Mucosa of descending colon (tissue), 3 donors: ENCODE measurements around the gene ZNF813. TPM values are rescaled to one million over a fixed set of nuclear protein-coding genes. Genes with fewer than 3 reads are reported as not detected.

Experiments
- ATAC-seq: fragments of 200-7000 bp; cut with Tn5 transposase; one replicate; pipeline ENCODE4 v1.9.1; 2020; ENCODE audit warnings: mild to moderate bottlenecking, moderate library complexity
- DNase-seq, 3 donors: peaks; one replicate each; pipeline ENCODE4 v3.0.0-alpha.2; 2020
- H3K36me3 ChIP-seq: fragments of 200-600 bp; one replicate; pipeline ENCODE4 v1.8.0; 2021; ENCODE audit warnings: low read depth, mild to moderate bottlenecking
- H3K4me1 ChIP-seq: fragments of 200-600 bp; one replicate; pipeline ENCODE4 v1.8.0; 2021; ENCODE audit warnings: low read depth, mild to moderate bottlenecking
- H3K4me3 ChIP-seq: fragments of 200-600 bp; one replicate; pipeline ENCODE4 v1.8.0; 2021; ENCODE audit warnings: mild to moderate bottlenecking
- H3K9me3 ChIP-seq: fragments of 200-600 bp; one replicate; pipeline ENCODE4 v1.8.0; 2021; ENCODE audit warnings: mild to moderate bottlenecking
- intact Hi-C, 2 donors: fragments of 100-400 bp; cut with DNase I in 1 of 2; cut with micrococcal nuclease in 1 of 2; formaldehyde crosslinking; loops; one replicate each; pipeline versions ENCODE4 v1.11.0 to v1.11.1; 2022; cut with DNase I, micrococcal nuclease
- total RNA-seq, 3 donors: library from RNA; stranded (reverse); fragmentation: NEBNext Ultra II Directional in 2 of 3; extraction: Animal tissue kit (Norgen Biotek cat#: 25700) in 2 of 3; gene quantifications; one replicate each; pipeline versions ENCODE4 v1.2.1 to v1.2.4, GENCODE V29; 2021 to 2023
- TF ChIP-seq, protein P1 (sequence below): fragments of 200-600 bp; IDR thresholded peaks from one replicate; pipeline ENCODE4 v1.8.0; 2022; ENCODE audit warnings: antibody characterized with exemption, mild to moderate bottlenecking
- donor health status: DM: no; HTN: no; CAD: no; lungs with moderate emphysema.
- donor health status: DM: no; HTN: no; CAD: no.
- donor health status: DM: no; HTN: yes; CAD: no.

The ZNF813 gene
- total RNA-seq, 3 donors from 2014 or later: 3.7 to 4.5 (median 4.1) TPM

DNA sequence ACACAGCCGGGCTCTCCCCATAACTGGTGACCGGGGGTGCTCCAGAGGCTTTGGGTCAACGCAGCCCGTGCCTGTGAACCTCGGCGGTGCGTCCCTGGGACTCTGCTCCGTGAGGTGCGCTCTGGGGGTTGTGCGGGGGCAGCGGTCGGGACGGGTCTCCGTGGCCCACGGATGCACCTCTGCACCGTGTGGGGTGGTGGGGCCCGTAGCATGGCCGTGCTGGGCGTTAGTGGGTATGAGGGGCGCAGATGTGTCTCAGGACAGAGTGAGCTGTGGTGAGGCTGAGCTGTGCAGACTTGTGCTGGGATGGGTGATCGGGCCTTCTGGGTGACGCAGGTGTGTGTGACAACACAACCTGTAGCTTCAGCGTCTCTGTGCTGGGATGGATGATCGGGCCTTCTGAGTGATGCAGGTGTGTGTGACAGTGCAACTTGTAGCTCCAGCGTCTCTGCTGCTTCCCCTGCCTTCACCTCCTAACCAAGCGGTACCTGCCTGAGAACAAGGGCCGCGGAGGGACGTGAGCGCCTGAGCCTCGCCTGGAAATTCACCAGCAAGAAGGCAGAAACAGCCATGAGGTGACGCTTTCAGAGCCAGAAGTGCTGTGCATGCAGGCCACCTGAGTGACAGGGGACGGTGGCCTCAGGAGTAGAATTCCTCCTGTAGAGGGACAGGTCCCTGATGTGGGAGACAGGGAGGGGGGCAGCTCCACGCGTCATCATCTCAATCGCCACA is 71.0 kb downstream of the ZNF813 start:
- TF ChIP-seq, protein P1, sequence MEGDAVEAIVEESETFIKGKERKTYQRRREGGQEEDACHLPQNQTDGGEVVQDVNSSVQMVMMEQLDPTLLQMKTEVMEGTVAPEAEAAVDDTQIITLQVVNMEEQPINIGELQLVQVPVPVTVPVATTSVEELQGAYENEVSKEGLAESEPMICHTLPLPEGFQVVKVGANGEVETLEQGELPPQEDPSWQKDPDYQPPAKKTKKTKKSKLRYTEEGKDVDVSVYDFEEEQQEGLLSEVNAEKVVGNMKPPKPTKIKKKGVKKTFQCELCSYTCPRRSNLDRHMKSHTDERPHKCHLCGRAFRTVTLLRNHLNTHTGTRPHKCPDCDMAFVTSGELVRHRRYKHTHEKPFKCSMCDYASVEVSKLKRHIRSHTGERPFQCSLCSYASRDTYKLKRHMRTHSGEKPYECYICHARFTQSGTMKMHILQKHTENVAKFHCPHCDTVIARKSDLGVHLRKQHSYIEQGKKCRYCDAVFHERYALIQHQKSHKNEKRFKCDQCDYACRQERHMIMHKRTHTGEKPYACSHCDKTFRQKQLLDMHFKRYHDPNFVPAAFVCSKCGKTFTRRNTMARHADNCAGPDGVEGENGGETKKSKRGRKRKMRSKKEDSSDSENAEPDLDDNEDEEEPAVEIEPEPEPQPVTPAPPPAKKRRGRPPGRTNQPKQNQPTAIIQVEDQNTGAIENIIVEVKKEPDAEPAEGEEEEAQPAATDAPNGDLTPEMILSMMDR: no peak
- H3K4me1 ChIP-seq: peaks cover 6% of the 10 kb centered on the region
- ATAC-seq (peak; percentile 33), DNase-seq (no peak)
- H3K9me3 ChIP-seq: no peaks in the 10 kb centered on the region
- intact Hi-C loops: no loop called here
- peak overlapping the region; percentile 42 for H3K4me3 ChIP-seq
- no peaks in the 10 kb centered on the region for H3K36me3 ChIP-seq

DNA sequence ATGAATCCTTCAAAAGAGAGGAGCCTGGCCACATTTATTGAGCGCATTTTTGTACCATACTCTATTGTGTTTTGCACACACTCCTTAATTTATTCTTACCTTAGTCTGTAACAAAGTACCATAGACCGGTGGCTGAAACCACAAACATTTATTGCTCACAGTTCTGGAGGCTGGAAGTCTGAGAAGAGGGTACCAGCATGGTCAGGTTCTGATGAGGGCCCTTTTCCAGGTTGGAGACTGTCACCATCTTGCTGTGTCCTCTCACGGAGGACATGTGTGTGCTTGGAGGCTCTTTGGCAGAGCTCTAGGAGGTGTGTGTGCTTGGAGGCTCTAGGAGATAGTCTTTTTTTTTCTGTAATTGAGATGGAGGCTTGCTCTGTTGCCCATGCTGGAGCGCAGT is 72.6 kb downstream of the ZNF813 start:
- H3K4me1 ChIP-seq: peaks cover 6% of the 10 kb centered on the region
- intact Hi-C loops: no loop called here
- no peak overlapping the region for H3K4me3 ChIP-seq
- no peaks in the 10 kb centered on the region for H3K36me3 ChIP-seq
- ATAC-seq (no peak), DNase-seq (no peak)
- no peaks in the 10 kb centered on the region for H3K9me3 ChIP-seq
- TF ChIP-seq, protein P1: no peak

DNA sequence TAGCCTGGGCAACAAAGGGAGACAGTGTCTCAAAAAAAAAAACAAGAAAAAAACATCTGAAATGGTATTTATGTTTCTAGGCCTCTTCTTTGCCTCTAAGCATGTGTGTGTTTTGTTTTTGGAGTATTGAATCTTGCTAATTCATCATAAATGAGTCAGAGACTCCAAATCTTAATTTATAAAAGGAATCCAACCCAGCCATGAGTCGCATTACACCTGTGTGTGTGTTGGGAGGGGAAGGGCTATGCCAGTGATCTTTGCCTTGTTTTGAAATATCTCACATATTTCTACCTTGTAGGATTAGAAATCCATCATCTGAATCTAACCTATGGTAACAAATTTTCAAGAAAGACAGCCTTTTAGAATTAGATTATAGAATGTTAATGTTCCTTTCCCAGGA is 74.4 kb downstream of the ZNF813 start:
- ATAC-seq: no peak
- TF ChIP-seq, protein P1: no peak
- DNase-seq: no peak
- H3K36me3 ChIP-seq: no peaks in the 10 kb centered on the region
- peaks cover 6% of the 10 kb centered on the region for H3K4me1 ChIP-seq
- intact Hi-C loops: no loop called here
- H3K4me3 ChIP-seq: no peak overlapping the region
- no peaks in the 10 kb centered on the region for H3K9me3 ChIP-seq

DNA sequence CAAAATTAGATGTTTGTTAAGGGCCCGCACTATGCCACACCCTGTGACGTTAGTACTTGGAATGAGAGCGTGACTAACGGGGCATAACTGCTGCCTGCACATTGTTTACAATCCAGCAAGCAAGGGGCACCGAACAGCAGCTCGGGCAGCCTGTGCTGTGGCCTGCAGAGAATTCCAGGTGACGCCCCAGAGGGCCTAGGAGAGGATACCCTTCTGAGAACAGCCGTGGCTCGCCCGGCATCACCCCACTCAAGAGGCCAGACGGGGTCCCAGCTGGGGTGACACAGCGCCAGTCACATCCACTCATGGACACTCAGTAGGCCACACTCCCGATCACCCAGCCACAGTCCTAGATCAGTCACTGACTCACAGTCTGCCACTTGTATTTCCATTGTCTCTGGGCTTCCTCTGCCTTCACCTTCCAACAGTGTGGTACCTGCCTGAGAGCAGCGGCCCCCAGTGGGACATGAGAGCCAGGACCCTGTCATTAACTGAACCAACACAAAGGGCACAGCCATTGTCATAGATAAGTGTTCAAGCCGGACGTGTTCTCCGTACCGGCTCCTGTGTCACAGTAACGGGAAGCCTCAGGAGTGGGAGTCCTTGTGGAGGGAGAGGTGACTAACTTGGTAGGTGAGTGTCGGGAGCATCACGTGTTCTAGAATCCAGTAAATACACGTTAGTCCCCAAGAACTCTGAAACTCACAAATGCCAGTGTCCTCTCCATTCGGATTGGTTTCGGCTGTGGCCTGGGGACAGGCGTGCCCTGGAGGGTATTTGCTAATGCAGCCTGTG is 77.9 kb downstream of the ZNF813 start:
- DNase-seq (no peak), ATAC-seq (peak; percentile 44)
- intact Hi-C loops: no loop called here
- H3K4me1 ChIP-seq: no peaks in the 10 kb centered on the region
- no peaks in the 10 kb centered on the region for H3K36me3 ChIP-seq
- TF ChIP-seq, protein P1: no peak
- peaks cover 4% of the 10 kb centered on the region for H3K9me3 ChIP-seq
- H3K4me3 ChIP-seq: no peak overlapping the region

Other genes with a start within 250 kb of the ZNF813 start
- gene ZNF677, start 212.9 kb upstream of the ZNF813 start, total RNA-seq: 10 to 100 TPM in 1 of 3 donors, 1 to 10 TPM in 2; 4.6 to 18.3 (median 6.7) TPM
- gene VN1R2, start 209.4 kb upstream of the ZNF813 start, total RNA-seq: not detected
- not detected for gene VN1R4, start 200.0 kb upstream of the ZNF813 start, total RNA-seq
- gene ZNF845, start 134.0 kb upstream of the ZNF813 start, total RNA-seq: 1 to 10 TPM; 6.1 to 7.9 (median 7.6) TPM
- 10 to 100 TPM; 11.9 to 18.3 (median 16.5) TPM for gene ZNF525, start 102.0 kb upstream of the ZNF813 start, total RNA-seq
- 10 to 100 TPM; 10.1 to 16.8 (median 11.6) TPM for gene ZNF765, start 72.6 kb upstream of the ZNF813 start, total RNA-seq
- gene ZNF761, start 35.7 kb upstream of the ZNF813 start, total RNA-seq: 10 to 100 TPM in 1 of 3 donors, 1 to 10 TPM in 2; 6.8 to 11.1 (median 8.8) TPM
- 10 to 100 TPM in 1 of 3 donors, 1 to 10 TPM in 2; 4.6 to 18.8 (median 6.1) TPM for gene ZNF331, start 70.4 kb downstream of the ZNF813 start, total RNA-seq
- gene DPRX, start 164.3 kb downstream of the ZNF813 start, total RNA-seq: not detected